ENCODE measurements around the gene MYO1B.

The MYO1B gene

GRCh38 chr2:191360918-191361317 is 115.7 kb downstream of the MYO1B start:
- no peak for DNase-seq (ENCODE audit: low read depth, low spot score)

GRCh38 chr2:191362841-191363240 is 117.6 kb downstream of the MYO1B start:
- DNase-seq (ENCODE audit: low read depth, low spot score), result no peak

- DNase-seq (ENCODE audit: low read depth, low spot score), result no peak
Measured at GRCh38 chr2:191363267-191363666, 118.1 kb downstream of the MYO1B start.

GRCh38 chr2:191365089-191365488 is 119.9 kb downstream of the MYO1B start:
- no peak for DNase-seq (ENCODE audit: low read depth, low spot score)

GRCh38 chr2:191366199-191366598 is 121.0 kb downstream of the MYO1B start:
- no peak for DNase-seq (ENCODE audit: low read depth, low spot score)

- no peak for DNase-seq (ENCODE audit: low read depth, low spot score)
Measured at GRCh38 chr2:191369034-191369433, 123.8 kb downstream of the MYO1B start.

- DNase-seq (ENCODE audit: low read depth, low spot score), result no peak
Measured at GRCh38 chr2:191374366-191374765, 129.2 kb downstream of the MYO1B start.

- no peak for DNase-seq (ENCODE audit: low read depth, low spot score)
Measured at GRCh38 chr2:191374939-191375338, 129.7 kb downstream of the MYO1B start.

GRCh38 chr2:191376981-191377629 is 131.9 kb downstream of the MYO1B start:
- no peak for DNase-seq (ENCODE audit: low read depth, low spot score)

- DNase-seq (ENCODE audit: low read depth, low spot score), result no peak
Measured at GRCh38 chr2:191379375-191379774, 134.2 kb downstream of the MYO1B start.

GRCh38 chr2:191382801-191383200 is 137.6 kb downstream of the MYO1B start:
- DNase-seq (ENCODE audit: low read depth, low spot score), result no peak

GRCh38 chr2:191383486-191383885 is 138.3 kb downstream of the MYO1B start:
- no peak for DNase-seq (ENCODE audit: low read depth, low spot score)

- DNase-seq (ENCODE audit: low read depth, low spot score), result no peak
Measured at GRCh38 chr2:191384829-191385228, 139.6 kb downstream of the MYO1B start.

GRCh38 chr2:191385416-191386160 is 140.4 kb downstream of the MYO1B start:
- no peak for DNase-seq (ENCODE audit: low read depth, low spot score)

- DNase-seq (ENCODE audit: low read depth, low spot score), result no peak
Measured at GRCh38 chr2:191386938-191387536, 141.8 kb downstream of the MYO1B start.

- DNase-seq (ENCODE audit: low read depth, low spot score), result no peak
Measured at GRCh38 chr2:191389288-191389687, 144.1 kb downstream of the MYO1B start.

- no peak for DNase-seq (ENCODE audit: low read depth, low spot score)
Measured at GRCh38 chr2:191391171-191391570, 146.0 kb downstream of the MYO1B start.

GRCh38 chr2:191394043-191394442 is 148.8 kb downstream of the MYO1B start:
- no peak for DNase-seq (ENCODE audit: low read depth, low spot score)

GRCh38 chr2:191396794-191397193 is 151.6 kb downstream of the MYO1B start:
- DNase-seq (ENCODE audit: low read depth, low spot score), result no peak

GRCh38 chr2:191399601-191400000 is 154.4 kb downstream of the MYO1B start:
- no peak for DNase-seq (ENCODE audit: low read depth, low spot score)

GRCh38 chr2:191401287-191401686 is 156.1 kb downstream of the MYO1B start:
- no peak for DNase-seq (ENCODE audit: low read depth, low spot score)

GRCh38 chr2:191402966-191403565 is 157.9 kb downstream of the MYO1B start:
- DNase-seq (ENCODE audit: low read depth, low spot score), result no peak
